SK-N-SH treated with all-trans-retinoic acid at 6 μM for 48 hours (cell line): ENCODE data around the gene DIP2C.

Source experiments
- CSDC2 ChIP-seq: fragments of 250-450 bp; sonication (Bioruptor Pico); IDR thresholded peaks from 2 replicates; pipeline ENCODE4 v1.5.0; 2020; ENCODE audit warnings: mild to moderate bottlenecking, moderate library complexity
- GLIS3 ChIP-seq: fragments of 250-450 bp; sonication (Bioruptor Pico); IDR thresholded peaks from 2 replicates; pipeline ENCODE4 v1.5.0; 2020; ENCODE audit warnings: mild to moderate bottlenecking, moderate library complexity
- ISL1 ChIP-seq: fragments of 250-450 bp; sonication (Bioruptor Pico); IDR thresholded peaks from 2 replicates; pipeline ENCODE4 v2.1.2; 2022; ENCODE audit warnings: mild to moderate bottlenecking, moderate library complexity
- OSR1 ChIP-seq: fragments of 250-450 bp; sonication (Bioruptor Pico); IDR thresholded peaks from 2 replicates; pipeline ENCODE4 v1.8.0; 2022; ENCODE audit warnings: moderate library complexity, mild to moderate bottlenecking, inconsistent platforms
- PATZ1 ChIP-seq: fragments of 250-450 bp; sonication (Bioruptor Pico); IDR thresholded peaks from 2 replicates; pipeline ENCODE4 v1.8.0; 2020; ENCODE audit warnings: mild to moderate bottlenecking, moderate library complexity, borderline replicate concordance
- POU6F1 ChIP-seq: fragments of 250-450 bp; sonication (Bioruptor Pico); IDR thresholded peaks from 2 replicates; pipeline ENCODE4 v1.8.0; 2021; ENCODE audit warnings: low read depth, mild to moderate bottlenecking, moderate library complexity, borderline replicate concordance
- RARB ChIP-seq: fragments of 250-450 bp; sonication (Bioruptor Pico); IDR thresholded peaks from 2 replicates; pipeline ENCODE4 v1.8.0; 2021; ENCODE audit warnings: mild to moderate bottlenecking, moderate library complexity
- SNAI2 ChIP-seq: fragments of 250-450 bp; sonication (Bioruptor Pico); IDR thresholded peaks from 2 replicates; pipeline ENCODE4 v1.5.0; 2020; ENCODE audit warnings: mild to moderate bottlenecking, moderate library complexity
- TOX ChIP-seq: fragments of 250-450 bp; sonication (Bioruptor Pico); IDR thresholded peaks from 2 replicates; pipeline ENCODE4 v1.8.0; 2021; ENCODE audit warnings: mild to moderate bottlenecking, moderate library complexity, borderline replicate concordance
- TSHZ2 ChIP-seq: fragments of 250-450 bp; sonication (Bioruptor Pico); IDR thresholded peaks from 2 replicates; pipeline ENCODE4 v1.5.0; 2020; ENCODE audit warnings: mild to moderate bottlenecking, moderate library complexity
- ZC3H10 ChIP-seq: fragments of 250-450 bp; sonication (Bioruptor Pico); IDR thresholded peaks from 2 replicates; pipeline ENCODE4 v1.5.1; 2021; ENCODE audit warnings: mild to moderate bottlenecking, moderate library complexity
- ZFP30 ChIP-seq: fragments of 450-650 bp; formaldehyde crosslinking; IDR thresholded peaks from 2 replicates; pipeline ENCODE4 v1.5.0; 2022; ENCODE audit warnings: mild to moderate bottlenecking, moderate library complexity
- ZNF70 ChIP-seq: fragments of 450-650 bp; formaldehyde crosslinking; IDR thresholded peaks from 2 replicates; pipeline ENCODE4 v1.5.0; 2020; ENCODE audit warnings: mild to moderate bottlenecking, moderate library complexity

GRCh38 chr10:267705-268104, 421.8 kb downstream of the DIP2C start:
- TF ChIP-seq PATZ1 (CRISPR knock-in tag) (no peak), RARB (CRISPR knock-in tag) (no peak), TOX (CRISPR knock-in tag) (no peak), ZC3H10 (CRISPR knock-in tag) (no peak), ZNF70 (no peak), ISL1 (CRISPR knock-in tag) (no peak), TSHZ2 (CRISPR knock-in tag) (no peak), POU6F1 (CRISPR knock-in tag) (no peak), ZFP30 (CRISPR knock-in tag) (no peak), OSR1 (CRISPR knock-in tag) (no peak), CSDC2 (CRISPR knock-in tag) (no peak), SNAI2 (CRISPR knock-in tag) (no peak), GLIS3 (CRISPR knock-in tag) (no peak)
